ENCODE data around the gene ITCH.

DNA sequence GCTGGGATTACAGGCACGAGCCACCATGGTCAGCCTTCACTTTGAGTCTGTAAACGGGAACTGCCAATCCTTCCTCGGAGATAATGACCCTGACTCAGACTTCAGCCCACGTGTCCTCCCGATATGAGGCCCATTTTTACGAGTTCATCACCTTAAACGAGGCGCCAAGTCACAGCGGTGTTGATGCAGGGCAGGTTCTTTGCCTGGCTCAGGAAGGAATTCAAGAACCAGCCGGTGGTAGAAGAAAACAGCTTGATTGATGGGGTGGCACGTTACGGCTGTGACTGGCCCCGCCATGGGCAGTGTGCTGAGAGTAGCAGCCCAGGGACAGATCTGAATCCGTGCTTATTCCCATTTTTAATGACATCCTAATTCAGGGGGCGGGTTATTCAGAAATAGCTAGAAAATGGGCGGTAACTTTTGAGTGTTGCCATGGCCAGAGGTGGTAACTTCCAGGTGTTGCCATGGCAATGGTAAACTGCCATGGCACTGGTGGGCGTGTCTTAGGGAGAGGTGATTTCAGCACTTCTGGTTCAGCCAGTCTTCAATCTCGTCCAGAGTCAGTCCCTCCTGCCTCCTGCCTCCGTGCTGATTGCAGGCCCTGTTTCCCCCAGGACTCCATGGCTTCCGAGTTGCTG lies 186.3 kb downstream of the ITCH start:
- TF ChIP-seq, protein P1, sequence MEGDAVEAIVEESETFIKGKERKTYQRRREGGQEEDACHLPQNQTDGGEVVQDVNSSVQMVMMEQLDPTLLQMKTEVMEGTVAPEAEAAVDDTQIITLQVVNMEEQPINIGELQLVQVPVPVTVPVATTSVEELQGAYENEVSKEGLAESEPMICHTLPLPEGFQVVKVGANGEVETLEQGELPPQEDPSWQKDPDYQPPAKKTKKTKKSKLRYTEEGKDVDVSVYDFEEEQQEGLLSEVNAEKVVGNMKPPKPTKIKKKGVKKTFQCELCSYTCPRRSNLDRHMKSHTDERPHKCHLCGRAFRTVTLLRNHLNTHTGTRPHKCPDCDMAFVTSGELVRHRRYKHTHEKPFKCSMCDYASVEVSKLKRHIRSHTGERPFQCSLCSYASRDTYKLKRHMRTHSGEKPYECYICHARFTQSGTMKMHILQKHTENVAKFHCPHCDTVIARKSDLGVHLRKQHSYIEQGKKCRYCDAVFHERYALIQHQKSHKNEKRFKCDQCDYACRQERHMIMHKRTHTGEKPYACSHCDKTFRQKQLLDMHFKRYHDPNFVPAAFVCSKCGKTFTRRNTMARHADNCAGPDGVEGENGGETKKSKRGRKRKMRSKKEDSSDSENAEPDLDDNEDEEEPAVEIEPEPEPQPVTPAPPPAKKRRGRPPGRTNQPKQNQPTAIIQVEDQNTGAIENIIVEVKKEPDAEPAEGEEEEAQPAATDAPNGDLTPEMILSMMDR (IDR thresholded peaks at IDR 0.05; ENCODE audit: poor library complexity), result no peak
- no peak for TF ChIP-seq EZH2 (IDR thresholded peaks at IDR 0.05; ENCODE audit: borderline replicate concordance)
- no peak for TF ChIP-seq EZH2phosphoT487 (IDR thresholded peaks at IDR 0.05; ENCODE audit: low read depth, severe bottlenecking, unreplicated experiment)
